ENCODE results near the gene NPLOC4.

DNA sequence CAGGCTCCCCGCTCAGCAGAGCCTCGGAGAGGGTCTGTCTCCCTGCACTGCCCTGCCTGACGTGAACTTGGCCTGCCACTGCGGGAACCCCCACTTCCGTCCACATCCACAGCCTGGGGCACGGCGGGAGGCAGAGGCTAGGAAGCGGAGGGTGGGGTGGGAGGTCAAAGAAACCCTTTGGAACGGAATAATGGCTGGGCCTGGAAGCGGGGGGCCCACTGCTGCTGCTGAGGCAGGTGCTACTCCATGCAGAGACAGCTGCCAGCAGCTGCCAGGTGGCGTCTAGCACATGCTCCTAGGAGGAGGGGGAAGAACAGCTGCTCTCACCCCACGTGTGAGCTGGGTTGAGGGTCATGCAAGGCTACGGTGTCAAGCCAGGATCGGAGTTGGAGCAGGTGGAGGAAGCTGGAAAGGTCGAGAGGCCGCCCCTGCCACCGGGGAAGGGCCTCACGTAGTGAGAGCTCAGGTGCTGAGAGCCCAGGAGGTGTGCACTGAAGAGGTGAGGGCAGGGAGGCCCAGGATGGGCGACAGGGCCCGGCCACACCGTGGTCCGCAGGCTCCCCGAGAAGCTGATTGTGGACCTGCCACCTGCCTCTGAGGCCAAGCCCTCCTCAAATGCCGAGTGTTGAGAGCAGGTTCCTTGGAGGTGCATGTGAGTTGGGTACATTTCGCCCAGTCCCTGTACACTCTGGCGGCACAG is 98.9 kb downstream of the NPLOC4 start:
- TF ChIP-seq CTCF (conservative IDR thresholded peaks at IDR 0.05) (0 out of 2 replicates have a peak, but pooled peaks have one; percentile 12), EZH2 (IDR thresholded peaks at IDR 0.05; ENCODE audit: low read depth) (no peak)
